GM12878 (cell line): ENCODE results near the gene RNU5B-1. TPM values are rescaled to one million over a fixed set of nuclear protein-coding genes. Genes with fewer than 3 reads are reported as not detected.

ENCODE experiments used
- ATAC-seq: fragments of 200-7000 bp; cut with Tn5 transposase; 3 replicates; pipeline ENCODE4 v1.9.1; 2020; ENCODE audit warnings: mild to moderate bottlenecking, moderate library complexity
- BruUV-seq: library from RNA; stranded (reverse); fragments of 400-500 nt; replicated peaks from 2 replicates; lab custom pipeline; 2021; lab: Mats Ljungman, UMichigan
- CTCF ChIA-PET: fragments of 300-600 bp; sonication (Branson Sonifier 250); formaldehyde crosslinking; extraction: SDS; loops from one replicate; lab custom pipeline; 2021; ENCODE audit warnings: inconsistent platforms; lab: Yijun Ruan, JAX
- POLR2A ChIA-PET: fragments of 350-600 bp; formaldehyde crosslinking; extraction: SDS; loops from one replicate; lab custom pipeline; 2021; ENCODE audit warnings: inconsistent platforms; lab: Charles Lee
- RAD21 ChIA-PET: fragments of 300-600 bp; sonication (Branson Sonifier 250); formaldehyde crosslinking; loops from one replicate; lab custom pipeline; 2023; ENCODE audit warnings: antibody characterized with exemption; ENCODE audit not compliant: unreplicated experiment; lab: Charles Lee
- SMC1A ChIA-PET: fragments of 300-600 bp; sonication (Branson Sonifier 250); formaldehyde crosslinking; loops from one replicate; lab custom pipeline; 2023; ENCODE audit not compliant: unreplicated experiment, uncharacterized antibody; lab: Charles Lee
- DNase-seq: peaks from one replicate; pipeline ENCODE4 v3.0.0-alpha.2; 2011; ENCODE audit warnings: low read depth, low spot score
- FAIRE-seq: peaks from 3 replicates; lab custom pipeline; 2011; peaks lifted over from hg19 to GRCh38; lab: Jason Lieb, UNC
- H2AFZ ChIP-seq: 2 replicates; pipeline ENCODE4 v1.6.0; 2011; ENCODE audit warnings: low read depth, low read length, control low read depth; ENCODE audit not compliant: control insufficient read depth
- H3K27ac ChIP-seq: 2 replicates; pipeline ENCODE4 v1.5.1; 2011; ENCODE audit warnings: control low read depth; ENCODE audit not compliant: control insufficient read depth, insufficient read depth
- H3K27me3 ChIP-seq, 2 experiments: replicated peaks in 1 of 2; 2 replicates each; pipeline versions ENCODE4 v1.6.0 to v1.6.1; 2011; ENCODE audit warnings: low read length in 1 of 2; ENCODE audit not compliant: control insufficient read depth in 2 of 2, insufficient read depth in 2 of 2
- H3K36me3 ChIP-seq, 2 experiments: 2 replicates each; pipeline ENCODE4 v1.5.1; 2011; ENCODE audit warnings: low read length in 1 of 2; ENCODE audit not compliant: control insufficient read depth in 2 of 2, insufficient read depth in 2 of 2
- H3K4me1 ChIP-seq: 2 replicates; pipeline ENCODE4 v1.6.1; 2011; ENCODE audit warnings: mild to moderate bottlenecking, low read length, moderate library complexity, mixed read lengths; ENCODE audit not compliant: control insufficient read depth, insufficient read depth
- H3K4me2 ChIP-seq: 2 replicates; pipeline ENCODE4 v1.6.0; 2011; ENCODE audit warnings: control low read depth; ENCODE audit not compliant: control insufficient read depth, insufficient read depth
- H3K4me3 ChIP-seq: fragments of 200-600 bp; sonication (generic); 2 replicates; pipeline ENCODE4 v1.5.1; 2016
- H3K79me2 ChIP-seq: 2 replicates; pipeline ENCODE4 v1.6.0; 2011; ENCODE audit warnings: low read length; ENCODE audit not compliant: control insufficient read depth, insufficient read depth
- H3K9ac ChIP-seq: 2 replicates; pipeline ENCODE4 v1.8.0; 2011; ENCODE audit warnings: low read length, control low read depth, mixed read lengths; ENCODE audit not compliant: control insufficient read depth, insufficient read depth
- H3K9me3 ChIP-seq: replicated peaks from 3 replicates; pipeline ENCODE4 v1.5.1; 2011; ENCODE audit warnings: mild to moderate bottlenecking, low read length; ENCODE audit not compliant: control insufficient read depth, insufficient read depth
- H4K20me1 ChIP-seq: 2 replicates; pipeline ENCODE4 v1.6.0; 2011; ENCODE audit not compliant: control insufficient read depth, insufficient read depth
- DPF2 ChIP-seq: fragments of 450-650 bp; IDR thresholded peaks from 2 replicates; pipeline ENCODE4 v1.6.1; 2017; ENCODE audit warnings: mild to moderate bottlenecking
- EZH2 ChIP-seq: IDR thresholded peaks from 2 replicates; pipeline ENCODE4 v1.6.1; 2012; ENCODE audit warnings: low read depth, mild to moderate bottlenecking, control low read depth, inconsistent platforms, low read length, borderline replicate concordance; ENCODE audit not compliant: control insufficient read depth
- SIN3A ChIP-seq: IDR thresholded peaks from 2 replicates; pipeline ENCODE4 v1.6.1; 2012; ENCODE audit warnings: low read depth, low read length, improper control_type of control experiment
- SMC3 ChIP-seq: IDR thresholded peaks from 2 replicates; pipeline ENCODE4 v1.6.1; 2011; ENCODE audit warnings: low read length, improper control_type of control experiment, borderline replicate concordance
- YY1 ChIP-seq: IDR thresholded peaks from 2 replicates; pipeline ENCODE4 v1.6.1; 2011; ENCODE audit warnings: low read depth, mild to moderate bottlenecking, low read length
- WGBS: methylation state at CpG from one replicate; pipeline ENCODE4 v1.1.6; 2016; ENCODE audit warnings: low lambda C conversion rate; ENCODE audit not compliant: insufficient replicate concordance, insufficient coverage; ENCODE audit errors: missing lambda C conversion rate; 5-methylcytosine and 5-hydroxymethylcytosine counted together
- in situ Hi-C: fragments of 300-500 bp; cut with MboI; formaldehyde crosslinking; loops from 9 replicates; pipeline ENCODE4 v1.14.3; 2018; ENCODE audit warnings: mixed read lengths
- intact Hi-C: fragments of 100-400 bp; cut with micrococcal nuclease; formaldehyde crosslinking; loops from one replicate; pipeline ENCODE4 v1.14.2; 2022; ENCODE audit not compliant: unreplicated experiment
- polyA plus RNA-seq, 11 experiments: library from polyadenylated mRNA; depleted of rRNA in 4 of 11; unstranded in 6 of 11; stranded (reverse) in 5 of 11; fragments of >200 nt; fragmentation: Nextera tagmentation in 4 of 11; fragmentation: Illumina TruSeq in 1 of 11; extraction: Ambion mirVana in 4 of 11; extraction: Trizol in 1 of 11; gene quantifications; 1 replicate in 1 of 11; 2 replicates in 10 of 11; pipeline versions ENCODE4 v1.2.1 to v1.2.3, GENCODE V29; 2011 to 2016; ENCODE audit warnings: inconsistent platforms in 2 of 11, missing spikeins in 2 of 11, low read depth in 1 of 11
- total RNA-seq, 4 experiments: library from RNA; depleted of rRNA in 3 of 4; stranded (reverse); fragments of >200 nt in 3 of 4; fragmentation: Illumina TruSeq in 1 of 4; extraction: Trizol in 1 of 4; gene quantifications; 2 replicates each; pipeline versions ENCODE4 v1.2.1 to v1.2.3, GENCODE V29; 2013 to 2021
- TF ChIP-seq, protein P1 (sequence below): IDR thresholded peaks from 2 replicates; pipeline ENCODE4 v1.6.1; 2011; ENCODE audit warnings: low read depth, low read length, improper control_type of control experiment, borderline replicate concordance
- TF ChIP-seq, protein P2 (sequence below): IDR thresholded peaks from 2 replicates; pipeline ENCODE4 v1.6.1; 2011; ENCODE audit warnings: low read depth, mild to moderate bottlenecking, low read length, moderate library complexity, borderline replicate concordance; ENCODE audit errors: extremely low read depth
- TF ChIP-seq, protein P3 (sequence below): fragments of 450-650 bp; IDR thresholded peaks from 2 replicates; pipeline ENCODE4 v1.6.1; 2017; ENCODE audit warnings: mild to moderate bottlenecking
- TF ChIP-seq, protein P4 (sequence below): fragments of 150-350 bp; IDR thresholded peaks from 2 replicates; pipeline ENCODE4 v1.6.1; 2016; ENCODE audit warnings: low read depth, low read length

The RNU5B-1 gene
- total and polyA plus RNA-seq, 10 of the 15 experiments (the other 5 are each of a cell fraction or from before 2014, with no cell fraction given) = 19.1 TPM; not detected in 9

DNA sequence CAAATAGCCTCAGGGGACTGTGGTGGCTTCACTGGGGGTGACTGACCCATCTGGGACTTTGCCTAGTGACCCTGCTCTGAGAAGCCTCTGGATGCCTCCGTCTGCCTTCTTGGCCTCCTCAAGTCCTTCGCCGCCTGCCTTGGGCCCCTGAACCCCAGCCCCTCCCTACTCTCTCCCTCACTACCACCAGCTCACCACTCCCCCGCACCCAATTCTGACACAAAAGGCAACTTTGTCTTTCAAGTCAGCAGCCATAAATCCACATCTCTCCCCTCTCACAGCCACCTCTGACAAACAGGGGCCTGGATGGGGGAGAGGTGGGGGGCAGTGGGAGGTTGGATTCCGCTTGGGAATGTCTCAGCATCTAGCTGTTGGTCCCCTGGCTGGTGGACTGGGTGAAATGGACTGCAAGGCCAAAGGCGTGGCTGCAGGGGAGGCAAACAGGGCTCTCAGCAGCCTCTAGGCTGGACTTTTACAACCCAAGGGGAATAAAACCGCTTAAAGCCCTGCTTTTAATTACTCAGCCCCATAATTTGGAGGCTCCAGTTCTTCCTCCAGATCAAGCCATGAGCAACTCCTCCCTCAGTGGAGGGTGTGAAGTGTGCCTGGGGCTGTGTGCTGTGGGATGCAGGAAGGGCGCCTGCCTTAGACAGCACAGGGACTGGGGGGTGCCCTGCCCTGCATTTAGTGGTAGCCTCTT, 39.9 kb downstream of the RNU5B-1 start:
- 38% methylated on average over 8 of the region's 8 CpGs for WGBS
- POLR2A ChIA-PET = no interaction called here
- H3K9ac ChIP-seq = no peak overlapping the region
- DNase-seq (no peak), ATAC-seq (no peak), FAIRE-seq (no peak)
- H3K4me3 ChIP-seq = no peak overlapping the region
- no peaks in the 10 kb centered on the region for H3K36me3 ChIP-seq
- BruUV-seq = no TSS peak
- no peaks in the 10 kb centered on the region for H3K79me2 ChIP-seq
- no peak overlapping the region for H3K27ac ChIP-seq
- no peaks in the 10 kb centered on the region for H4K20me1 ChIP-seq
- no peak for TF ChIP-seq EZH2
- TF ChIP-seq SIN3A = no peak
- TF ChIP-seq, protein P1, sequence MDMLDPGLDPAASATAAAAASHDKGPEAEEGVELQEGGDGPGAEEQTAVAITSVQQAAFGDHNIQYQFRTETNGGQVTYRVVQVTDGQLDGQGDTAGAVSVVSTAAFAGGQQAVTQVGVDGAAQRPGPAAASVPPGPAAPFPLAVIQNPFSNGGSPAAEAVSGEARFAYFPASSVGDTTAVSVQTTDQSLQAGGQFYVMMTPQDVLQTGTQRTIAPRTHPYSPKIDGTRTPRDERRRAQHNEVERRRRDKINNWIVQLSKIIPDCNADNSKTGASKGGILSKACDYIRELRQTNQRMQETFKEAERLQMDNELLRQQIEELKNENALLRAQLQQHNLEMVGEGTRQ = no peak
- no peak for TF ChIP-seq YY1
- TF ChIP-seq SMC3 = no peak
- TF ChIP-seq, protein P2, sequence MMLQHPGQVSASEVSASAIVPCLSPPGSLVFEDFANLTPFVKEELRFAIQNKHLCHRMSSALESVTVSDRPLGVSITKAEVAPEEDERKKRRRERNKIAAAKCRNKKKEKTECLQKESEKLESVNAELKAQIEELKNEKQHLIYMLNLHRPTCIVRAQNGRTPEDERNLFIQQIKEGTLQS = no peak
- no peak for TF ChIP-seq DPF2
- TF ChIP-seq, protein P3, sequence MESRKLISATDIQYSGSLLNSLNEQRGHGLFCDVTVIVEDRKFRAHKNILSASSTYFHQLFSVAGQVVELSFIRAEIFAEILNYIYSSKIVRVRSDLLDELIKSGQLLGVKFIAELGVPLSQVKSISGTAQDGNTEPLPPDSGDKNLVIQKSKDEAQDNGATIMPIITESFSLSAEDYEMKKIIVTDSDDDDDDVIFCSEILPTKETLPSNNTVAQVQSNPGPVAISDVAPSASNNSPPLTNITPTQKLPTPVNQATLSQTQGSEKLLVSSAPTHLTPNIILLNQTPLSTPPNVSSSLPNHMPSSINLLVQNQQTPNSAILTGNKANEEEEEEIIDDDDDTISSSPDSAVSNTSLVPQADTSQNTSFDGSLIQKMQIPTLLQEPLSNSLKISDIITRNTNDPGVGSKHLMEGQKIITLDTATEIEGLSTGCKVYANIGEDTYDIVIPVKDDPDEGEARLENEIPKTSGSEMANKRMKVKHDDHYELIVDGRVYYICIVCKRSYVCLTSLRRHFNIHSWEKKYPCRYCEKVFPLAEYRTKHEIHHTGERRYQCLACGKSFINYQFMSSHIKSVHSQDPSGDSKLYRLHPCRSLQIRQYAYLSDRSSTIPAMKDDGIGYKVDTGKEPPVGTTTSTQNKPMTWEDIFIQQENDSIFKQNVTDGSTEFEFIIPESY = no peak
- TF ChIP-seq, protein P4, sequence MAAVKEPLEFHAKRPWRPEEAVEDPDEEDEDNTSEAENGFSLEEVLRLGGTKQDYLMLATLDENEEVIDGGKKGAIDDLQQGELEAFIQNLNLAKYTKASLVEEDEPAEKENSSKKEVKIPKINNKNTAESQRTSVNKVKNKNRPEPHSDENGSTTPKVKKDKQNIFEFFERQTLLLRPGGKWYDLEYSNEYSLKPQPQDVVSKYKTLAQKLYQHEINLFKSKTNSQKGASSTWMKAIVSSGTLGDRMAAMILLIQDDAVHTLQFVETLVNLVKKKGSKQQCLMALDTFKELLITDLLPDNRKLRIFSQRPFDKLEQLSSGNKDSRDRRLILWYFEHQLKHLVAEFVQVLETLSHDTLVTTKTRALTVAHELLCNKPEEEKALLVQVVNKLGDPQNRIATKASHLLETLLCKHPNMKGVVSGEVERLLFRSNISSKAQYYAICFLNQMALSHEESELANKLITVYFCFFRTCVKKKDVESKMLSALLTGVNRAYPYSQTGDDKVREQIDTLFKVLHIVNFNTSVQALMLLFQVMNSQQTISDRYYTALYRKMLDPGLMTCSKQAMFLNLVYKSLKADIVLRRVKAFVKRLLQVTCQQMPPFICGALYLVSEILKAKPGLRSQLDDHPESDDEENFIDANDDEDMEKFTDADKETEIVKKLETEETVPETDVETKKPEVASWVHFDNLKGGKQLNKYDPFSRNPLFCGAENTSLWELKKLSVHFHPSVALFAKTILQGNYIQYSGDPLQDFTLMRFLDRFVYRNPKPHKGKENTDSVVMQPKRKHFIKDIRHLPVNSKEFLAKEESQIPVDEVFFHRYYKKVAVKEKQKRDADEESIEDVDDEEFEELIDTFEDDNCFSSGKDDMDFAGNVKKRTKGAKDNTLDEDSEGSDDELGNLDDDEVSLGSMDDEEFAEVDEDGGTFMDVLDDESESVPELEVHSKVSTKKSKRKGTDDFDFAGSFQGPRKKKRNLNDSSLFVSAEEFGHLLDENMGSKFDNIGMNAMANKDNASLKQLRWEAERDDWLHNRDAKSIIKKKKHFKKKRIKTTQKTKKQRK = no peak
- H2AFZ ChIP-seq = no peak overlapping the region
- H3K9me3 ChIP-seq = no peaks in the 10 kb centered on the region
- peaks cover 2 to 4% of the 10 kb centered on the region in 2 experiments; a peak in 3 of 4 replicates for H3K27me3 ChIP-seq
- CTCF ChIA-PET = no interaction called here
- no peak overlapping the region for H3K4me2 ChIP-seq
- in situ Hi-C loops (no loop called here), intact Hi-C loops (no loop called here)
- H3K4me1 ChIP-seq = no peaks in the 10 kb centered on the region
- SMC1A ChIA-PET = no interaction called here
- RAD21 ChIA-PET = no interaction called here
